K562 (cell line): ENCODE results near the gene ALOX5. TPM values are rescaled to one million over a fixed set of nuclear protein-coding genes. Genes with fewer than 3 reads are reported as not detected.

Experiments used
- CEBPB ChIP-seq: fragments of 450-650 bp; IDR thresholded peaks from 2 replicates; pipeline ENCODE4 v1.6.1; 2016; ENCODE audit warnings: missing genetic modification characterization, missing compliant biosample characterization
- EHMT2 ChIP-seq: fragments of 450-650 bp; IDR thresholded peaks from 2 replicates; pipeline ENCODE4 v1.6.1; 2018; ENCODE audit warnings: antibody characterized with exemption
- ETV5 ChIP-seq: sonication (generic); formaldehyde crosslinking; IDR thresholded peaks from 2 replicates; pipeline ENCODE4 v1.4.0; 2020; ENCODE audit warnings: low read depth, mild to moderate bottlenecking, missing genetic modification reagents
- HNRNPL ChIP-seq: fragments of 200-400 bp; formaldehyde crosslinking; IDR thresholded peaks from 2 replicates; pipeline ENCODE4 v1.6.1; 2017; ENCODE audit warnings: low read depth, mild to moderate bottlenecking, low read length
- ILK ChIP-seq: fragments of 450-650 bp; IDR thresholded peaks from 2 replicates; pipeline ENCODE4 v1.6.1; 2016; ENCODE audit warnings: missing genetic modification characterization, low read depth, mild to moderate bottlenecking, missing compliant biosample characterization, moderate library complexity, borderline replicate concordance
- KDM2B ChIP-seq: fragments of 250-450 bp; sonication (Bioruptor Pico); IDR thresholded peaks from 2 replicates; pipeline ENCODE4 v1.8.0; 2021; ENCODE audit warnings: mild to moderate bottlenecking, moderate library complexity
- KDM4B ChIP-seq, 2 experiments: fragments of 450-650 bp in 1 of 2; sonication (generic) in 1 of 2; IDR thresholded peaks; 2 replicates each; pipeline ENCODE4 v1.6.1; 2016 to 2017; ENCODE audit warnings: borderline replicate concordance in 2 of 2, antibody characterized with exemption in 1 of 2, low read depth in 1 of 2, mild to moderate bottlenecking in 1 of 2
- MGA ChIP-seq: fragments of 450-650 bp; IDR thresholded peaks from 2 replicates; pipeline ENCODE4 v1.6.1; 2016; ENCODE audit warnings: mild to moderate bottlenecking, moderate library complexity
- MYBL2 ChIP-seq, 2 experiments: fragments of 450-650 bp in 1 of 2; sonication (generic) in 1 of 2; formaldehyde crosslinking in 1 of 2; IDR thresholded peaks; 2 replicates each; pipeline versions ENCODE4 v1.6.1 to v1.8.1; 2017 to 2022; ENCODE audit warnings: borderline replicate concordance in 1 of 2, inconsistent platforms in 1 of 2, low read depth in 1 of 2, mild to moderate bottlenecking in 1 of 2, missing genetic modification reagents in 1 of 2, moderate library complexity in 1 of 2
- NONO ChIP-seq, 2 experiments: fragments of 200-400 bp in 1 of 2; fragments of 450-650 bp in 1 of 2; formaldehyde crosslinking in 1 of 2; IDR thresholded peaks; 2 replicates each; pipeline ENCODE4 v1.6.1; 2017; ENCODE audit warnings: low read depth in 2 of 2, mild to moderate bottlenecking in 2 of 2, moderate library complexity in 2 of 2, low read length in 1 of 2
- RB1 ChIP-seq: fragments of 450-650 bp; IDR thresholded peaks from 2 replicates; pipeline ENCODE4 v1.6.1; 2017; ENCODE audit warnings: low read depth, mild to moderate bottlenecking
- YY1 ChIP-seq, 3 experiments: IDR thresholded peaks; 2 replicates each; pipeline ENCODE4 v1.6.1; 2011; ENCODE audit warnings: low read length in 2 of 3, mild to moderate bottlenecking in 2 of 3, moderate library complexity in 2 of 3, borderline replicate concordance in 1 of 3, control low read depth in 1 of 3, low read depth in 1 of 3; ENCODE audit not compliant: insufficient read depth in 3 of 3, insufficient replicate concordance in 2 of 3, control insufficient read depth in 1 of 3, insufficient read length in 1 of 3; ENCODE audit errors: extremely low read depth in 1 of 3
- ZFP30 ChIP-seq: fragments of 250-450 bp; sonication (Bioruptor Pico); IDR thresholded peaks from 2 replicates; pipeline ENCODE4 v1.8.0; 2022; ENCODE audit warnings: moderate library complexity, mild to moderate bottlenecking, inconsistent platforms, borderline replicate concordance
- ZFX ChIP-seq: sonication (generic); formaldehyde crosslinking; IDR thresholded peaks from 2 replicates; pipeline ENCODE4 v1.8.0; 2022; ENCODE audit warnings: mild to moderate bottlenecking, missing genetic modification reagents, moderate library complexity
- ZNF121 ChIP-seq: sonication (generic); formaldehyde crosslinking; conservative IDR thresholded peaks from 2 replicates; pipeline ENCODE4 v1.8.0; 2022; ENCODE audit warnings: missing genetic modification reagents
- ZNF766 ChIP-seq: fragments of 200-800 bp; sonication (Bioruptor generic); conservative IDR thresholded peaks from 2 replicates; pipeline ENCODE4 v1.6.1; 2016; ENCODE audit warnings: missing genetic modification characterization, missing compliant biosample characterization
- polyA plus RNA-seq, 8 experiments: library from polyadenylated mRNA; depleted of rRNA in 4 of 8; stranded (reverse) in 5 of 8; unstranded in 3 of 8; fragments of >200 nt; fragmentation: Nextera tagmentation in 2 of 8; fragmentation: Illumina TruSeq in 1 of 8; extraction: Ambion mirVana in 2 of 8; extraction: Trizol in 1 of 8; gene quantifications; 2 replicates each; pipeline versions ENCODE4 v1.2.1 to v1.2.3, GENCODE V29; 2011 to 2014; ENCODE audit warnings: inconsistent platforms in 1 of 8, missing spikeins in 1 of 8
- total RNA-seq, 7 experiments: library from RNA; depleted of rRNA in 6 of 7; stranded (reverse); fragments of >200 nt in 6 of 7; fragmentation: Illumina TruSeq in 2 of 7; extraction: Trizol in 2 of 7; gene quantifications; 2 replicates each; pipeline versions ENCODE4 v1.2.1 to v1.2.3, GENCODE V29; 2011 to 2021; ENCODE audit warnings: low replicate concordance in 1 of 7

Gene ALOX5
- total and polyA plus RNA-seq, 9 of the 15 experiments (the other 6 are each of a cell fraction or from before 2014, with no cell fraction given) = 0.10 to 2.4 (median 1.4) TPM

GRCh38 chr10:45373003-45373575, 927 bp upstream of the ALOX5 start (continued):
- TF ChIP-seq MGA (0 out of 2 replicates have a peak, but pooled peaks have one; percentile 59), ZNF121 (CRISPR knock-in tag) (no peak), MYBL2 (IDR thresholded peaks at IDR 0.05; ENCODE audit: low read depth) (no peak), MYBL2 (CRISPR knock-in tag; IDR thresholded peaks at IDR 0.05; ENCODE audit: borderline replicate concordance) (no peak), ZNF766 (CRISPR knock-in tag) (no peak), KDM4B (IDR thresholded peaks at IDR 0.05; ENCODE audit: borderline replicate concordance in 2 of 2, low read depth in 1 of 2) (no peak), ETV5 (CRISPR knock-in tag) (no peak), YY1 (IDR thresholded peaks at IDR 0.05; ENCODE audit: borderline replicate concordance in 1 of 3, control insufficient read depth in 1 of 3, extremely low read depth in 1 of 3, insufficient read depth in 3 of 3, insufficient read length in 1 of 3, insufficient replicate concordance in 2 of 3, low read depth in 1 of 3, low read length in 2 of 3) (no peak), NONO (IDR thresholded peaks at IDR 0.05; ENCODE audit: low read depth in 2 of 2, low read length in 1 of 2) (0 out of 4 replicates have a peak, but pooled peaks of 1 of the 2 experiments have one; percentile 12), CEBPB (tag) (no peak), ILK (no peak), RB1 (peak; percentile 64), ZFP30 (CRISPR knock-in tag) (no peak), EHMT2 (no peak), KDM2B (CRISPR knock-in tag) (peak; percentile 47; the same call in 1 of the 2 replicates), ZFX (CRISPR knock-in tag) (no peak; the same call in 1 of the 2 replicates), HNRNPL (0 out of 2 replicates have a peak, but pooled peaks have one; percentile 29)
